ENCODE results near the gene TINCR.

DNA sequence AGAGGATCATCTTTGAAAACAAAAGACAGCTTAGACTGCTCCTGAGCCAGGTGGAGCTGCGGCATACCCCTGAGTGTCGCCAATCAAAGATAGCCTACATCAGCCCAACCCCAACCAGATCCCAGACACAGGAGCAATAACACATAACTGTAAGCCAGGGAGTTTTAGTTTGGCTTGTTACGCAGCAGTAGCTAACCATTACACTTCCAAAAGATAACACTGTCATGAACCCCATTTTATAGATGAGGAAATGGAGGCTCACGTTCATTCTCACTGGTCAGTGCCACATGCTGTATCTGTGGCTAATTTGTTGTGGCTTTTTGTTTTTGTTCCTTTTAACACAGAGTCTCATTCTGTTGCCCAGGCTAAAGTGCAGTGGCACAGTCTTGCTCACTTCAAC, 47.3 kb downstream of the TINCR start:
- TF ChIP-seq, protein P1, sequence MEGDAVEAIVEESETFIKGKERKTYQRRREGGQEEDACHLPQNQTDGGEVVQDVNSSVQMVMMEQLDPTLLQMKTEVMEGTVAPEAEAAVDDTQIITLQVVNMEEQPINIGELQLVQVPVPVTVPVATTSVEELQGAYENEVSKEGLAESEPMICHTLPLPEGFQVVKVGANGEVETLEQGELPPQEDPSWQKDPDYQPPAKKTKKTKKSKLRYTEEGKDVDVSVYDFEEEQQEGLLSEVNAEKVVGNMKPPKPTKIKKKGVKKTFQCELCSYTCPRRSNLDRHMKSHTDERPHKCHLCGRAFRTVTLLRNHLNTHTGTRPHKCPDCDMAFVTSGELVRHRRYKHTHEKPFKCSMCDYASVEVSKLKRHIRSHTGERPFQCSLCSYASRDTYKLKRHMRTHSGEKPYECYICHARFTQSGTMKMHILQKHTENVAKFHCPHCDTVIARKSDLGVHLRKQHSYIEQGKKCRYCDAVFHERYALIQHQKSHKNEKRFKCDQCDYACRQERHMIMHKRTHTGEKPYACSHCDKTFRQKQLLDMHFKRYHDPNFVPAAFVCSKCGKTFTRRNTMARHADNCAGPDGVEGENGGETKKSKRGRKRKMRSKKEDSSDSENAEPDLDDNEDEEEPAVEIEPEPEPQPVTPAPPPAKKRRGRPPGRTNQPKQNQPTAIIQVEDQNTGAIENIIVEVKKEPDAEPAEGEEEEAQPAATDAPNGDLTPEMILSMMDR (IDR thresholded peaks at IDR 0.05; ENCODE audit: insufficient read depth, low read length): no peak
- TF ChIP-seq POLR2AphosphoS5 (IDR thresholded peaks at IDR 0.05; ENCODE audit: low read depth) (no peak), GABPA (IDR thresholded peaks at IDR 0.05; ENCODE audit: low read depth) (no peak)

All from HL-60 (cell line).